GM21381 (cell line): ENCODE data around the gene SMTNL2.
"Not testable (repeated sequence)": the region's sequence is repeated elsewhere in the genome, so short reads cannot be mapped to it uniquely, and the experiment has no call there.

Source experiments
- ATAC-seq: cut with Tn5 transposase; IDR thresholded peaks from one replicate; pipeline ENCODE4 v1.9.1; 2021; ENCODE audit warnings: mild to moderate bottlenecking, moderate library complexity; ENCODE audit not compliant: unreplicated experiment

SMTNL2 gene

DNA sequence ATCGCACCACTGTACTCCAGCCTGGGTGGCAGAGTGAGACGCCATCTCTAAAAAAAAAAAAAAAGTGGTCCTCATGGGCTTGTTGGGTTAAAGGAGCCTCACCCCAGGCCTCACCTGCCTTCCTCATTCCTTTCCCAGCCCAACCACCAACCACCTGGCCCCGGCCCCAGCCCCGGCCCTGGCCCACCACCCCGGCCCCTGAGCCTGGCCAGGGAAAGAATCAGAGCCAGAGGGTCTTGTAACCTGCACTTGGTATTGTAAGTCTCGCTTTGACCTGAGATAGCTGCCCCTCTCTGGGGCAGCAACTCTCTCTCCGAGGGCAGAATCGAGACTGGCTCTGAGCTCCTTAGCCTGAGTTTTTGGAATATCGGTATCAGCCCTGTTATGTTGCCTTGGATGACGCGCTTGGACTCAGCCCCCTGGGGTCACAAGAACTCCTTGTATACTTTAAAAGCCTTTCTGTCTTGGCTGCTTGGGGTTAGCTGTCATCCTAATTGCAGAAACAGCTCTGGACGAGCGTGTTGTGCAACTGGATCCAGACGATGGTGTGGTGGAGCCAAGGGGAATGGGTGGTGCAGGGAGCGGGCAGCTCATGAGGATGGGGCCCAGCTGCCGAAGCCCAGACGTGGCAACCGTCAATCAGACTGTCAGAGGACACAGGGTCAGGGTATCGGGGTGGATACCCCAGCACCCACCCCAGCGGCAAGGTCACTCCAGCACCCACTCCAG is 14.6 kb downstream of the SMTNL2 start:
- ATAC-seq, result no peak

GRCh38 chr17:4599505-4600281 is 15.4 kb downstream of the SMTNL2 start:
- ATAC-seq, result no peak

DNA sequence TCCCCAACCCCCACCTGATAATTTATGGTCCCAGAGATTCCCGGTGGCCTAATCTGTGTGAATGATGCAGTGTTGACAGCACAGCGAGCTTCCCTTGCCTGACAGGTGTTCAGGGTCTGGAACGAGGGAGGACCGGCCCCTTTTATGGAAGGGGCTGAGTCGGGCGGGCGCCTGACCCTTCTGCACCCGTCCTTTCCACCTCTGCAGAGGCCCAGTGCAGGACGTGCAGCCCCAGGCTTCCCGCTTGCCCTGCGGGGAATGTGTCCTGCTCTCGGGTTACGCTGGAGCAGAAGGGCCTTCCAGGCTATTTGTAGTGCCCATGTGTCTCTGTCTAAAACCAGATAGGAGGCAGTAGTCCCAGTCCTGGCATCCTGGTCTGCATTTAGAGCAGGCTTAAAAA is 16.2 kb downstream of the SMTNL2 start:
- ATAC-seq, result no peak

GRCh38 chr17:4601326-4601725 is 17.0 kb downstream of the SMTNL2 start:
- no peak for ATAC-seq

- no peak for ATAC-seq
Measured at GRCh38 chr17:4602041-4602440, 17.7 kb downstream of the SMTNL2 start.

- no peak for ATAC-seq
Measured at GRCh38 chr17:4604111-4604644, 19.8 kb downstream of the SMTNL2 start.

DNA sequence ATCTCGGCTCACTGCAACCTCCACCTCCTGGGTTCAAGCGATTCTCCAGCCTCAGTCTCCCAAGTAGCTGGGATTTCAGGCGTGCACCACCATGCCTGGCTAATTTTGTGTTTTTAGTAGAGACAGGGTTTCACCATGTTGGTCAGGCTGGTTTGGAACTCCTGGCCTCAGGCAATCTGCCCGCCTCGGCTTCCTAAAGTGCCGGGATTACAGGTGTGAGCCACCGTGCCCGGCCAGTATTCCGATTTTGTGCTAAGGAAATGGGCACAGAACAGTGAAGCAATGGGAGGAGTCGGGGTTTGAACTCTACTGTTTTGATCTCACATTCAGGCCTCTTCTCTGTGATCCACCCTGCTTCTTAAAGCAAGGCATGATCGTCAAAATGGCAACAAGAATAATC is 20.4 kb downstream of the SMTNL2 start:
- not testable (repeated sequence) for ATAC-seq

- no peak for ATAC-seq
Measured at GRCh38 chr17:4605826-4606225, 21.5 kb downstream of the SMTNL2 start.

DNA sequence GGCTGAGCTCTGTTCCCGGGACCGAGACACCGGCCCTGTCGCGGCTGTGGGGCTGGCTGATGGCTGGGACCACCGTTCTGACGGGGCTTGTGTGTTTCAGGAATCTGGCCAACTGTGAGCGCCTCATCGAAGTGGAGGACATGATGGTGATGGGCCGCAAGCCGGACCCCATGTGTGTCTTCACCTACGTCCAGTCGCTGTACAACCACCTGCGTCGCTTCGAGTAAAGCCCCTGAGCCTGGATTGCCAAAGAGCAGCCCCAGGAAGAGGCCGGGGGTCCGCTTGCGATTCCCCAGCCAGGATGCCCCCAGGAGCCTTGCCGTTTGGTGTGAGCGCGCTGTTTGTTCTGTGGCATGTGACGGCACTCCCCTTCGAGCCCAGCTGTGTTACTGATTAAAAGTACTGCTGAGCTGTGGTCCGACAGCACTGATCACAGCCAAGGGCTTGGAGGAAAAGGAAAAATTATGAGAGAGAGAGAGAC is 23.0 kb downstream of the SMTNL2 start:
- no peak for ATAC-seq

DNA sequence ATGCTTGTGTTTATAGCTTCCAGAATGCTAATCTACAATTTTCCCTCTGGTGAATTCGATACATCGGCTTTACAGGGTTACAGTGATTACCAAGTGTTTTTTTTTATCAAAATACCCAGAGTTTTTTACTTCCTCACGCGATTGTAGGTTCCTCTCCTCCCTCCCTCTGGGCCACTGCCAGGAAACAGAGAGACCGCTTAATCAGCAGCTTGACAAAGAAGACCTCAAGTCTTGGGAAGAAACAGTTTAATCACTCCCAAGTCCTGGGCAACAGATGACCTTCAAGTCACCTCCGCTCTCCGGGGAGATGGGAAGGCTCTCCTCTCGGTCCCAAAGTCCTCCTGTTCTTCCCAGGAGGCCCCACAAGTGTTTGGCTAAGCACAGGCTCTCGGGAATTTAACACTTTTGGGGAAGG is 23.5 kb downstream of the SMTNL2 start:
- no peak for ATAC-seq

GRCh38 chr17:4609761-4610160 is 25.4 kb downstream of the SMTNL2 start:
- no peak for ATAC-seq

DNA sequence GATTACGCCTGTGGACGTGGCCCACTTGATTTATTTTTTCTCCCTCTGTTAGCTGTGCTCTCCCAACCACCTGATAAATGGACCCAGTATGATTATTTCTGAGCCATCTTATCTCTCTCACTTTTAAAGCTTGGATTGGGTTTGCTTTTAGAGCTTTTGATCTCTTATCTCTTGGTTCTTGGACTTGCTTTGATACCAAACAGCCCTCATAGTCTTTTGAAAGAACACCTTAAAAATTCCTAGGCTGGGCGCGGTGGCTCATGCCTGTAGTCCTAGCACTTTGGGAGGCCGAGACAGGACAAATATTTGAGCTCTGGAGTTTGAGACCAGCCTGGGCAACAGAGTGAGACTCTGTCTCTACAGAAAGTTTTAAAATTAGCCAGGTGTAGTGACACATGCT is 25.8 kb downstream of the SMTNL2 start:
- ATAC-seq, result no peak

DNA sequence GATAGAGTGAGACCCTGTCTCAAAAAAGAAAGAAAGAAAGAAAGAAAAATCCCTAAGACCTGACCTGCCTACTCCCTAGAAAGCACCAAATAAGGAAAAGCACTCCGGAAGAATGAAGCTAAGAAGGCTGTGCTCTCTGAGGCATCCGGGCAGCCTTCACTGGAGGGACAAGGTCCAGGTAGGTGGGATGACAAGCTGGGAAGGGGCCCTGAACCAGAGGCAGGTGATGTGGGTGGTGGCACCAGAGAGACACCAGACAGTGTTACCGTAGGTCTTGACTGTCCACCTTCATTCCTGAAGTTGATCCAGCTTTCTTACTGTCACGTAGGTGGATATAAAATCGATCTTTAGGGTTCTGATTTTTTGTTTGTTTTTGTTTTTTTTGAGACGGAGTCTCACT is 26.3 kb downstream of the SMTNL2 start:
- no peak for ATAC-seq

- ATAC-seq, result no peak
Measured at GRCh38 chr17:4616476-4616875, 32.1 kb downstream of the SMTNL2 start.

DNA sequence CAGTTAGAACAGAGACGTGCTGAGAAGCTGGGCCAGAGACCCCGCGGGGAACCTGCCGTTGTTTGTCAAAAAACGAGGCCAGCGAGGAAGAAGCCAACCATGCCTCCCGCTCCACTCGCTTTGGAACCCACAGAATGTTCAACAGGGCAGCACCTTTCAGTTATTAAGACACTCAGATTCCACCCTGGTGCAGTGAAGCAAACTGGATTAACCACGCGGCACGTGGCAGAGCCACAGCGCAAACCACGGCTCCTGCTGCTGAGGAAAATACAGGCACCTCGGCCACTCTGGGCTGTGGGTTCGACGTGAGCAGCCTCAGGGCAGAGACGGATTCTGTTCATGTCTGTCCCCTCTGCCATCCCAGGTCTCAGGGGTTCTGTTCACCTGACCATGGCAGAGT is 32.8 kb downstream of the SMTNL2 start:
- no peak for ATAC-seq

GRCh38 chr17:4617590-4618351 is 33.4 kb downstream of the SMTNL2 start:
- no peak for ATAC-seq

DNA sequence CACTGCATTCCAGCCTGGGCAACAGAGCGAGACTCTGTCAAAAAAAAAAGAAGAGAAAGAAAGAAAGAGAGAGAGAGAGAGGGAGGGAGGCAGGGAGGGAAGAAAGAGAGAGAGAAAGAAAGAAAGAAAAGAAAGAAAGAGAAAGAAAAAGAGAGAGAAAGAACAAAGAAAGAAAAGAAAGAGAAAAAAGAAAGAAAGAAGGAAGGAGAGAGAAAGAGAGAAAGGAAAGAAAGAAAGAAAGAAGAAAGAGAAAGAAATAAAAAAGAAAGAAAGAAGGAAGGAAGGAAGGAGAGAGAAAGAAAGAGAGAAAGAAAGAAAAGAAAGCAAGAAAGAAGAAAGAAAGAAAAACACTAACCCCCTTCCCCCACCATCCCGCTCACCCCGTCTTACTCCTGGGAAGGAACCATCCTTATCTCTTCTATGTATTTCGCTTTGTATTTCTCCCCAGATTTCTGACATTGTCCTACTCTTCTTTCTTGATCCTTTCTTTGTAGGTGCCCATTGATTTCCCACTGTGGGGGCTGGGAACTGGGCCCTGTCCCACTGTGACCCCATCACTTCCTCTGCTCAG is 36.3 kb downstream of the SMTNL2 start:
- ATAC-seq, result no peak

DNA sequence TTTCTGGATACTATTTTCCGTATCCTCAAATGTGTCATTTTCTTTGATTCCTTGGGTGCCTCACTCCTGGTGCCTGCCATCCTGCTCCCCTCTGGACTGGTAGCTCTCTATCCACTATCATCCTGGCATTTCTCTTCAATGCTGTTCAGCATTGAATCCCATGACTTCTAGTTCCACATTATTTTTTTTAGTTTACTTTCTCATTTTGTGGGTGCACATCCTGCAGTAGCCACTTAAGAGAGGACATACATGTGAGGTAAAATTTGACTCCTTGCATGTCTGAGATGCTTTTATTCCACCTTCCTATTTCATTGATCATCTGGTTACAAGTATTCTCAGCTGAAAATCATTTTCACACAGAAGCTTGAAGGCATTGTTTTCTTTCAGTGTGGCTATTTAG is 38.0 kb downstream of the SMTNL2 start:
- no peak for ATAC-seq

DNA sequence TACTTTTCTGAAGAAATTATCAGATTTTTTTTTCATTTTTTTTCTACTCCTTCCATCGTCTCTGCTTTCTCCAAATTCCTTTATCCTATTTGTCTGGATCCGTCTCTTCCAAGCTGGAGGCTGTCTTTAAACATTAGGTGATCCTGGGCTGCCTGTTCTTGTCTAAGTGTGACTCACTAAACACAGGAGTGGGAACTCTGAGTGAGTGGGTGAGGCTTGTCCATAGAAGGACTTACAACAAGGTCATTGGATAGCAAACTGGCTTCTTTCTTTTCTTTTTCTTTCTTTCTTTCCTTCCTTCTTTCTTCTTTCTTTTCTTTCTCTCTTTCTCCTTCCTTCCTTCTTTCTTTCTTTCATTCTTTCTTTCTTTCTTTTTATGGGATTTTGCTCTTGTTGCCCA is 38.9 kb downstream of the SMTNL2 start:
- no peak for ATAC-seq

- not testable (repeated sequence) for ATAC-seq
Measured at GRCh38 chr17:4624451-4624911, 40.2 kb downstream of the SMTNL2 start.

DNA sequence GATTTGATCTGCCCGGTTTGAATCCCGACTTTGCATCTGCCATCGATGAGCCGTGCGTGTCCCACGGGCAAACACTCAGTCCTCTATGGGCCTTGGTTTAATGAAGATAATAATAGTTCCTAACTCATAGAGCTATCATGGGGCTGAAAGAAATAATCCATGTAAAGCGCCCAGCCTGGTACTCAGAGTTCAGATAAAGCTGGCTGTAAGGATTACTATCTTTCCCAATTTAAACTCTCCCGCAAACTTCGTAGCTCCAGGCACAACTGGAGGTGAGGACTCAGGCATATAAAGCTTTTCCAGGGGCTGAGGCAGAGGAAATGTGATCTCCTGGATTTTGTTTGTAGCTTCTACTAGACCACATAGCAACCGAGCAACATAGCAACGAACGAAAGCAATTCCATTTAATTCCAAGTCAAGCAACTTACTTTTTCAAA is 40.9 kb downstream of the SMTNL2 start:
- no peak for ATAC-seq
